GM13976 (cell line): ENCODE data around the gene WRAP53.
"Not testable (repeated sequence)": the region's sequence is repeated elsewhere in the genome, so short reads cannot be mapped to it uniquely, and the experiment has no call there.

Source experiments
- DNase-seq: peaks from one replicate; pipeline ENCODE4 v3.0.0; 2012; ENCODE audit warnings: low spot score
- CTCF ChIP-seq: IDR thresholded peaks from 2 replicates; pipeline ENCODE4 v1.5.1; 2012; ENCODE audit warnings: borderline replicate concordance, mild to moderate bottlenecking; ENCODE audit not compliant: insufficient read depth; ENCODE audit errors: extremely low read depth, missing control alignments, control extremely low read depth
- in situ Hi-C: fragments of 300-500 bp; cut with MboI; formaldehyde crosslinking; loops from one replicate; pipeline ENCODE4 v1.12.0; 2022; ENCODE audit warnings: low sequenced_read_pairs, mixed read lengths, inconsistent platforms; ENCODE audit not compliant: unreplicated experiment

Gene WRAP53

GRCh38 chr17:7687908-7688807, at the start of gene WRAP53:
WRAP53 (plus strand) TSS chr17:7688477; CDS start chr17:7688649, 172 bp downstream.
- DNase-seq, result peak; percentile 96
- in situ Hi-C loops, result no loop called here

GRCh38 chr17:7640783-7641182, 47.5 kb upstream of the WRAP53 start:
- TF ChIP-seq CTCF, result no peak
- DNase-seq, result no peak
- in situ Hi-C loops, result no loop called here

More at GRCh38 chr17:7687908-7688807, at the start of gene WRAP53:
- TF ChIP-seq CTCF, result peak; percentile 97

GRCh38 chr17:7641635-7642034, 46.6 kb upstream of the WRAP53 start:
- DNase-seq, in situ Hi-C loops: not testable (repeated sequence)

GRCh38 chr17:7644775-7645174, 43.5 kb upstream of the WRAP53 start:
- in situ Hi-C loops, result no loop called here
- TF ChIP-seq CTCF, result no peak
- no peak for DNase-seq

- TF ChIP-seq CTCF, result no peak
These were observed 41.8 kb upstream of the WRAP53 start for GRCh38 chr17:7646457-7646856.

DNA sequence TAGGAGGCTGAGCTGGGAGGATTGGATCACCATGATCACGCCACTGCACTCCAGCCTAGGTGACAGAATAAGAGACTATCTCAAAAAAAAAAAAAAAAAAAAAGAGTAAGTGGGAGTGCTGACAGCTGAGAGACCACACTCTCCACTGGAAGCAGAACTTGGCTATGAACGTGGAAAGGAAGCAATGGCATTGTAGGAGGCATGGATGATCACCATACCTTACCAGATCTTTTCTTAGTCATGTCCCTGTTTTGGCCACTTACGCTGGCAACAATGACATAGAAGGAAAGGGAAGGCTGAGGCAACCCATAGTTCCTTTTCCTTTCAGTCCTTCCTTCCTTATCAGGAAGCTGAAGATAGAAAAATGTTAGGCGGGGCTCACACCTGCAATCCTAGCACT, 41.3 kb upstream of the WRAP53 start:
- no peak for TF ChIP-seq CTCF
- DNase-seq, result no peak
- in situ Hi-C loops, result no loop called here

More at GRCh38 chr17:7646457-7646856, 41.8 kb upstream of the WRAP53 start:
- no peak for DNase-seq
- in situ Hi-C loops, result no loop called here

DNA sequence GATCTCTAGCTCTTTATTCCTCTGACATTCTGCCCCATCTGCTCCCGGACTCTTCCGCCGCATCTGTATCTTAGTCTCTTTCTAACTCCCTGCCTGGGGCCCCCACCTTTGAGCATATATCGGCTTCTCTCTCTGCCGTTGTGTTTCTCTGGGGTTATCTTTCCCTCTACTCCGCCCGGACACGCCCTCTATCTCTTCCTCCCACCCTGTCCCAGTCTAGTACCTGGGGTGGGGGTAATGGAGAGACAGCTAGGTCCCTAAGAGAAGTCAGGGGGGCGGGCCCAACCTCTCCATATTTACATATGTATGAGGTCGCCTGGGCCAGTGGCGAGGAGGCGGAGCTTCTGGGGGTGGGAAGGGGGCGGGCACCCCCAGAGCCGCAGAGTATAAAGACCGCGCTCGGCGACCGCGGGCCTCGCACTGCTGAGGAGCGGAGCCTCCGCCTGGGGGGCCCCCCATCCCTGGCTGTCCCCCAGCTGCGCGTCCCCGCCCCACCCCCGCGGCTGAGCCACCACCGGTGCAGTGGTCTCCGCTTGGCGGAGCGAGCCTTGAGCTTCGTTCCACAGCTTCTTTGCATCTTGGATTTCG, 37.7 kb upstream of the WRAP53 start, which contains the start of gene ATP1B2:
ATP1B2 (plus strand) TSS at position 418 of the 588 bp plus-strand sequence. CDS start 593 bp downstream, outside the sequence.
- peak; percentile 89 for DNase-seq
- in situ Hi-C loops, result no loop called here
- no peak for TF ChIP-seq CTCF
